Bone marrow (tissue), 2 donors: ENCODE results near the gene C6orf136.

ENCODE experiments used
- DNase-seq, 2 donors: peaks; one replicate each; lab custom pipeline; 2025; lab: John Stamatoyannopoulos, UW

C6orf136 gene

DNA sequence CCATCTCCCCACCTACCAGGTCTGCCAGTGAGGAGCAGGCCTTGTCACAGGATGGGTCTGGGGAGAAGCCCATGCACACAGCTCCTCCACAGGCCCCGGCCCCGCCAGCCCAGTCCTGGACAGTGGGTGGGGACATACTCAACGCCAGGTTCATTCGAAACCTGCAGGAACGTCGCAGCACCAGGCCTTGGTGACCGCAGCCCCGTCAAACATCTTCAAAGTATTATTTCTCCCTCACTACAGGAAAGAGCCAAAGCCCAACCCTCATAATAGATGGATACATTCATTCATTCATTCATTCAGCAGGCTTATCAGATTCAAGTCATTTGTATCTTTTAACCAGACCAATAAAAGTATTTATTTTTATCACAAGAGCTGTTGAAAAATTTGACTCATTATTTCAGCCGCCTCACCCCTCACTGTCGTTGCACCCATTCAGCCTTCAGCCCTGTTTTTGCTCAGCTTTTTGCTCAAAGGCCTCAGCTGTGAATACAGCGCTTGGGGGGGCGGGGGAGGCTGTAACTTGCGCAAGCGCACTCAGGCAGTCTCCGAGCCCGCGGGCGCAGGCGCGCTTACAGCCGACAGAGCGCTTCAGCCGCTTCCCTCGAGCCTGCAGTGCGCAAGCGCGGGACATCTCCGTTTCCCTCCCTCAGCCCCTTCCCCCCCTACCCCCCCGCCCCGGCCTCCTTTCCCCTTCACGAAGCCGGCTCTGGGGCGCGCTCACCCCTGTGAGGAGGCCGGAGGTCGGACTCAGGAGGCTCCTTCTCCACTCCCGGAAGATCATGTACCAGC, at the start of gene C6orf136:
Gene C6orf136, plus strand, starts transcription at position 684 of the 792 bp plus-strand sequence. Its CDS starts 99 bp downstream, at position 783.
- peak; percentile 64 to 88 for DNase-seq

DNA sequence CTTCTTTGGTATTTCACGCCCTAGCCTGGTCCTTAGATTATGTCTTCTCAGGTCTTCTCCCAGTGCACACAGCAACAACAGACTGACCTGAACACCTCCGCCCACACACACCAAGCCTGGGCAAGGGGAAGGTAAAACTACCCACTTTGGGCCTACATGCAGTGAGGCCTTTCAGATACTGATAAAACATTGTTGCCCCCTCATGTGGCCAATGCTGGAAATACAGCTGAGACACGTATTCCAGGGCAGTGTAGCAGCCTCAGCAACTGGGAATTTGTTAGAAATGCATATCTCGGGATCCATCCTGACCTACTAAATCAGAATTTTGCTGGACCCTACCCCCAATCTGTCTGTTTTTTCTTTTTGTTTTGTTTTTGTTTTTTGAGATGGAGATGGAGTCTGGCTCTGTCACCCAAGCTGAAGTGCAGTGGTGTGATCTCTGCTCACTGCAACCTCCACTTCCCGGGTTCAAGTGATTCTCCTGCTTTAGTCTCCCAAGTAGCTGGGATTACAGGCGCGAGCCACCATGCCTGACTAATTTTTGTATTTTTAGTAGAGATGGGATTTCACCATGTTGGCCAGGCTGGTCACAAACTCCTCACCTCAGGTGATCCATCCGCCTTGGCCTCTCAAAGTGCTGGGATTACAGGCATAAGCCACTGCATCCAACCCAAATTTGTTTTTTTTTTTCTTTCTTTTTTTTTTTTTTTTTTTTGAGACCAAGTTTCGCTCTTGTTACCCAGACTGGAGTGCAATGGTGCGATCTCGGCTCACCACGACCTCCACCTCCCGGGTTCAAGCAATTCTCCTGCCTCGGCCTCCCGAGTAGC, 49.4 kb upstream of the C6orf136 start:
- peak; percentile 33 to 39 for DNase-seq

DNA sequence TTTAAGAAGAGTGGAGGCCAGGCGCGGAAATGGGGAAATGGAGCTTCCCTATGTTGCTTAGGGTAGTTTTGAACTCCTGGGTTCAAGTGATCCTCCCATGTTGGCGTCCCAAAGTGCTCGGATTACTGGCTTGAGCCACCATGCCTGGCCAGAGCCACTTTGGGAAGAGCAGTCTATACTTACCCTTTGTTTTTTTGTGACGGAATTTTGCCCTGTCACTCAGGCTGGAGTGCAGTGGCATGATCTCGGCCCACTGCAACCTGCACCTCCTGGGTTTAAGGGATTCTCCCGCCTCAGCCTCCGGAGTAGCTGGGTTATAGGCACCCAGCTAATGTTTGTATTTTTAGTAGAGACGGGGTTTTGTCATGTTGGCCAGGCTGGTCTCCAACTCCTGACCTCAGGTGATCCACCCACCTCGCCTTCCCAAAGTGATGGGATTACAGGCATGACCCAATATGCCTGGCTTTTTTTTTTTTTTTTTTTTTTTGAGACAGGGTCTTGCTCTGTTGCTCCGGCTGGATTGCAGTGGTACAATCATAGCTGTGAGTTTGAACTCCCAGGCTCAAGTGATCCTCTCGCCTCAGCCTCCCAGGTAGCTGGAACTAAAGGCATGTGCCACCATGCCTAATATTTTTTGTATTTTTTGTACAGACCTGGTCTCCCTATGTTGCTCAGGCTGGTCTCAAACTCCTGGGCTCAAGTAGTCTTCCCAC, 47.9 kb upstream of the C6orf136 start:
- no peak for DNase-seq

DNA sequence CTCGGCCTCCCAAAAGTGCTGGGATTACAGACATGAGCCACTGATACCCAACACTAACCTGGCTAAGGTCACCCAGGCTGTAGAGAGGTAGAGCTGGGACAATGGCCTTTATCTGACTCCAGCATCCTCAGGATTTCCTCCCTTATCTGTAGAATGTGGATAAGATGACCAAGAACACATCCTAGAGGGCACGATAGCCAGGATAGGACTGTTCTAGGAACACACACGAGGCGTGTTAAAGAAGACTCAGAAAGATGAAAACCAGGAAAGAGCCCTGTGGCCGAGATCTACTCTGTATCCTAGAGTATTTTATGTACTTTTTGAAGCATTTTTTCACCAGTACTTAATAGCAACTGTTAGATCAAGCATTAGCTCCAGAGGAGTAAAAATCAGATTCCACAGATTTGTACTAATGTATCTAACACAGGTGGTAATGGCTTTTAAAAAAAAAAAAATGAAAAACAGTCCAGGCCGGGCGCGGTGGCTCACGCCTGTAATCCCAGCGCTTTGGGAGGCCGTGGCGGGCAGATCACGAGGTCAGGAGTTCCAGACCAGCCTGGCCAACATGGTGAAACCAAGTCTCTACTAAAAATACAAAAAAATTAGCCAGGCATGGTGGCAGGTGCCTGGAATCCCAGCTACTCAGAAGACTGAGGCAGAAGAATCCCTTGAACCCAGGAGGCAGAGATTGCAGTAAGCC, 47.2 kb upstream of the C6orf136 start:
- no peak for DNase-seq

GRCh38 chr6:30600451-30600961, 46.4 kb upstream of the C6orf136 start:
- DNase-seq = no peak

DNA sequence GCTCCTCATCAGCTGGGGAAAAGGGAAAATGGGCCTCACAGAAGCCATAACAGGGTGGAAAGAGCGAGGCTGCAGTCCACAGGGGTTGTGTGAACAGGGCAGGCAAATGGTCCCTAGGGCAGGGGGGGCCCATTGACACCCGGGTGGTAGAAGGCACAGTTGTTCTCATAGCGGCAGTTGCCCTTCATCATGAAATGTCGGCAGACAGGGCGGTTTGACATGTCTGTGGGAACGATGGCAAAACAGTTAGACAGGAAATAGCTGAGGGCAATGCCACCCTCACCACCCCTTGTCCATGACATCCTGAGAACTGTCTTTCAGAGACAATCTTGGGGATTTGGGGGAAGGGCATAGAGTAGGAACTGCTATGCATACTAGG, 45.5 kb upstream of the C6orf136 start:
- DNase-seq = no peak

GRCh38 chr6:30601815-30602641, 44.9 kb upstream of the C6orf136 start:
- no peak for DNase-seq

DNA sequence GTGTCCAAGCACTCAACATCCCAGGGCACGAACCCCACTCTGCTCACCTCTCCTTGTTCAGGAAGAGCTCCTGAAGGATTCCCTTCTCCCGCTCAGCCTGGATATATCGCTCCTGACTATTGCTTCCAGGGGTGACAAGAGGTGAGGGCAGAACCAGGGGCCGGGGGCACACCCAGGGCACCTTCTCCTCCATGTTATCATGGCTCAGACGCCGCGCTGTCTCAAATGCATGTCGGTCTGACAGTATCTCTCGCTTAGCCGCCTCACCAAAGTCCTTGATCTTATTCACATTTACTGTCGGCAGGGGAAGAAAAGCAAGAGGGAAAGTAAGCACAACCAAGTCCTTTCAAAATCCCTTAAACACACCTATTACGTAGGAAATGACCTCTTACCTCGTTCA, 43.0 kb upstream of the C6orf136 start:
- DNase-seq = no peak

DNA sequence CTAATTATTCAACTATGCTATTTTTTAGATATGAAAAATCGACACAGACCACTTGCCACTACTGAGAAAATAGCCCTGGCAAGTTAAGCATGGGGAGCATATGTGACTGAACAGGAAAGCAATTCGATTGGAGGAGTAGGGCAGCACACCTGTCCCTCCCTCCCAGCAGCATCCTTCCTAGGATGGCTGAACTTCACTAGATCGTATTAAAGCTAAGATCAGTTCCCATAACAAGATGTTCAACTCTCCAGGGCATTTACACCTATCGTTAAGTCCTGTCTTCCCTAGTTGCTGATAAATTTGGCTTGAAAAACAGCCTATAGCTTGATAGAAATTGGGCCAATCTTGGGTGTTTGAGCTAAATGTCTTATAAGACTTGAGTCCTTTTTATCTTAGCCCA, 36.9 kb upstream of the C6orf136 start:
- DNase-seq = no peak

DNA sequence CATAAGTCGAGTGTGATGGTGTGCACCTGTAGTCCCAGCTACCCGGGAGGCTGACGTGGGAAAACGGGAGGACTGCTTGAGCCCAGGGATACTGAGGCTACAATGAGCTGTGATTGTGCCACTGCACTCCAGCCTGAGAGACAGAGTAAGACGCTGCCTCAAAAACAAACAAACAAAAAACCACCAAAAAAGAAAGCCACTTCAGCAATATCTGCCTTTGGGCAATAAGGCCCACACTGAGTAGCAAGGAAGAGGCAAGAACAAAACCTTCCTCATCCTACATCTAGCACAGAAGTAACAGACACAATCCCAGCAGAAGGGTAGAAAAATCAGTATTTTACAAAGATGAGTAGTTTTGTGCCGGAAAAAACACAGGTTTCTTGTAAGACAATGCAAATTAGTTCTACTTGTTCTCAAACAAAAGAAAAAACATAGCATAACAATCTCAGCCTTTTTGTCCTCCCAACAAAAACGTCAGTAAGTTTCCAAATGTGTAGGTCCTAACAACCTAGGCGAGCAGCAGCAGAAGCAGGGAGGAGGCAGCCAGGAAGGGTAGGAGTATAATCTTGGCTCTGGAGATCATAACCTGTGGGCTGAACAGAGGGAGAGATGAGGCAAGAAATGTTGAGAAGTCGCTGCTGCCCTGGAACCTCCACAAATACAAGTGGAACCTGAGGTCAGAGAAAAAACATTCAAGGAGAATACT, 35.6 kb upstream of the C6orf136 start:
- no peak for DNase-seq

DNA sequence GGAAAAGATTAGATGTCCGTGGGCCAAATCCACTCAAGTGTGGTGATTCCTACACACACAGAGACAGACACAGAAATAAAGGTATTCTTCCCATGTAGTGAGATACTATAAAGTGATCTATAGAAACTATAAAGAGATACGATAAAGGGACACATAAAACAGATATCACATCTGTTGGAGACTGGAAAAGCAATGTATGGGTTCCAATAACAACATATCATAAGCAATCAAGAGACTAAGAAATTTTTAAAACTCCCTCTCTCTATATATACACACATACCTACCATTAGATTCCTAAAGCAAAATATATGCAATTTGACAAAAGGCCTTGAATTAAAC, 35.1 kb upstream of the C6orf136 start:
- no peak for DNase-seq

GRCh38 chr6:30612213-30612612, 34.7 kb upstream of the C6orf136 start:
- DNase-seq = no peak

- DNase-seq = no peak
Observed at GRCh38 chr6:30612687-30613248, 34.2 kb upstream of the C6orf136 start.

DNA sequence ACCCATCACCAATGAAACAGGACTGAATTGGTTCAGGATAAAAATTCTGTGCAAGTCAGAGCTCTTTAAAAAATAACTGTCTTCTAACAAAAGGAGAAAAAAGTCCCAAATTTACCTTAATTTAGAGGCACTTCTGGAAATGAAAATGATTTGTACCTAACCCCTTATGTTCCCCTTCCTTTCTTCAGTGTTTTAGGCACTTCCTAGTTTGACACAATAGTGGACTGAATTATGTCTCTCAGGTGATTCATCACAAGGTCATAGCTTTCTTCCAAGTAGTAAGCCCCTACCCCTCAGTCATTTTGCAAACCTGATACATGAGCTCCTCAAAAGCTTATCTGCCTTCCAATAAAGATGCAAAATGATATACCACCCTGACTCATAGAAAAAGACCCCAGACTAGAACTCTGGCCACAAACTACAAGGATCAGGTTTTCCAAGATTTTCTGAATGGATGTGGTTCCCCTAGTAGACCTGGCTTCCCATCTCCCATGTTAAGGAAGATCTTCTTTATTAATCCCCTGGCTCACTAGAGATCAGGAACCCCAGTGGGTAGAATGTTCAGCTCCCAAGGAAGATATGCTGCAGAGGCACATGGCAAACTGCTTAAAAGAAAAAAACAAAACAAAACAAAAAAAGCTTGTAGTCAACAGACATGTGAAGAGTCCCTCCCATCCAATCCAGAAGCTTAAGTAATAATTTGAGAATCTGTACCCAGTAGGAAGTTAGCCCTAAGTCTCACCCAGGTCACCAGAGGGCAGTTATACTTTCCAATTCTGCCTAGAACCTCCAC, 33.5 kb upstream of the C6orf136 start:
- DNase-seq = no peak

DNA sequence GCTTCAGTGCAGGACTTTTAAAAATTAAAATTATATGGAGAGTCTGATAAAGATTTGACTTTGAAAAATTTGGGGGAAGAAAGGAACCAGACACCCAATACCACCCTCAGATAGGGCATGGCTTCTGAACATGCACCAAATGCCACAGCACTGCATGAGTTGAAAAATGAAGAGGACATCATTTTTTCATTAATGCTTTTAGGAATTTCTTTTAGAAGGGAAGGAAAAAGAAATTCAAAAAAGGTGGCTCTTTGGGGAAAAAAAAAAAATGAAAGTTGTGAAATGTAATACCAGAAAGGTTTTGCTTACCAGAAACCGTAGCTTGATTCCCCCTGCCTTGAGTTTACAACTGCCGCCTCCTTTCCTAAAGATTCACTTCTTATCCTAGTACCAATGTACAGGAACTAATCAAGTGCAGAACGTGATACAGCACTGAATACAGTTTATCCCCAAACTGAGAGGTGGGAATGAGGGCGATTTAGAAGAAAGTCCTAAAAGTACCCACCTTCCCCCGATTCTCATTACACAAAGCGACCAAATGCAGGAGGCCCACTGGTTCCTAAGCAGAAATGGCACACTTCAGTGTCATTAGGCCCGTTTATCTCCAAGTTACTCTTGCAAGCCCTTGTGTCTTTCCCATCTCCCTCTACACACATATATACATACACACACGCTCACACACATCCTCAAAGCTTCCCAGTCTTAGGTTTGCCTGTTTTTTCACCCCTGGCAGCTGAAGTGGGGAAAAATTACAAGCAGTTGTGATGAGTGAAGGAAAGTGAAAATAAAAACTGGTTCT, 32.7 kb upstream of the C6orf136 start:
- DNase-seq = no peak

GRCh38 chr6:30614843-30615218, 32.1 kb upstream of the C6orf136 start:
- DNase-seq = peak; percentile 10 to 97

- DNase-seq = peak; percentile 12 to 51
Observed at GRCh38 chr6:30615219-30615957, 31.5 kb upstream of the C6orf136 start.
